HepG2 (cell line): ENCODE data around the gene SPIB. TPM values are rescaled to one million over a fixed set of nuclear protein-coding genes. Genes with fewer than 3 reads are reported as not detected.

ENCODE experiments used
- ATAC-seq: fragments of 200-7000 bp; cut with Tn5 transposase; 3 replicates; pipeline ENCODE4 v1.9.1; 2020; ENCODE audit warnings: mild to moderate bottlenecking, moderate library complexity
- BruUV-seq: library from RNA; stranded (reverse); fragments of 400-500 nt; replicated peaks from 2 replicates; lab custom pipeline; 2021; lab: Mats Ljungman, UMichigan
- CTCF ChIA-PET: fragments of 300-600 bp; formaldehyde crosslinking; extraction: SDS; loops from one replicate; lab custom pipeline; 2021; ENCODE audit warnings: low total read pairs, inconsistent platforms, low intra/inter-chr PET ratio; lab: Yijun Ruan, JAX
- POLR2A ChIA-PET: fragments of 350-600 bp; sonication (Branson Sonifier 250); formaldehyde crosslinking; loops from one replicate; lab custom pipeline; 2020; ENCODE audit warnings: antibody characterized with exemption, inconsistent platforms; lab: Yijun Ruan, JAX
- DNase-seq: peaks from one replicate; pipeline ENCODE4 v3.0.0-alpha.2; 2015; ENCODE audit warnings: low spot score
- FAIRE-seq: peaks from 3 replicates; lab custom pipeline; 2011; peaks lifted over from hg19 to GRCh38; lab: Jason Lieb, UNC
- H2AFZ ChIP-seq: one replicate; pipeline ENCODE4 v1.6.1; 2011; ENCODE audit warnings: low read length, inconsistent platforms
- H3K27ac ChIP-seq: fragments of 300-600 bp; 3 replicates; pipeline ENCODE4 v1.8.0; 2011; ENCODE audit warnings: mixed run types, mild to moderate bottlenecking, mixed read lengths, low read length, inconsistent platforms; ENCODE audit not compliant: insufficient read depth; ENCODE audit errors: extremely low read length
- H3K27me3 ChIP-seq, 2 experiments: fragments of 200-600 bp in 1 of 2; 2 replicates in 1 of 2; 3 replicates in 1 of 2; pipeline versions ENCODE4 v1.6.0 to v1.8.0; 2011; ENCODE audit warnings: low read length in 2 of 2, mild to moderate bottlenecking in 2 of 2, moderate library complexity in 2 of 2, inconsistent platforms in 1 of 2; ENCODE audit not compliant: insufficient read depth in 2 of 2, control insufficient read depth in 1 of 2
- H3K36me3 ChIP-seq, 2 experiments: fragments of 200-600 bp in 1 of 2; replicated peaks in 1 of 2; 2 replicates in 1 of 2; 3 replicates in 1 of 2; pipeline versions ENCODE4 v1.5.1 to v1.8.0; 2011; ENCODE audit warnings: low read length in 2 of 2, inconsistent platforms in 1 of 2; ENCODE audit not compliant: insufficient read depth in 2 of 2, control insufficient read depth in 1 of 2
- H3K4me1 ChIP-seq: 2 replicates; pipeline ENCODE4 v1.5.1; 2012; ENCODE audit warnings: low read length, inconsistent platforms; ENCODE audit not compliant: insufficient read depth
- H3K4me2 ChIP-seq: 2 replicates; pipeline ENCODE4 v1.6.0; 2011; ENCODE audit warnings: low read depth, low read length, inconsistent platforms
- H3K4me3 ChIP-seq, 3 experiments: fragments of 200-600 bp in 1 of 3; sonication (generic), shearing (Covaris generic) in 1 of 3; replicated peaks in 1 of 3; 2 replicates each; pipeline ENCODE4 v1.5.1; 2011 to 2016; ENCODE audit warnings: low read length in 3 of 3, inconsistent platforms in 2 of 3, low read depth in 2 of 3, mild to moderate bottlenecking in 2 of 3, control low read depth in 1 of 3, mixed read lengths in 1 of 3; ENCODE audit not compliant: insufficient read depth in 1 of 3
- H3K79me2 ChIP-seq: one replicate; pipeline ENCODE4 v1.6.1; 2011; ENCODE audit warnings: low read length, inconsistent platforms; ENCODE audit not compliant: insufficient read depth
- H3K9ac ChIP-seq: 2 replicates; pipeline ENCODE4 v1.6.0; 2011; ENCODE audit warnings: mild to moderate bottlenecking, low read depth, low read length, inconsistent platforms; ENCODE audit not compliant: insufficient read depth
- H3K9me3 ChIP-seq: 2 replicates; pipeline ENCODE4 v1.5.1; 2012; ENCODE audit warnings: mild to moderate bottlenecking, low read length
- H4K20me1 ChIP-seq: 2 replicates; pipeline ENCODE4 v1.6.0; 2011; ENCODE audit warnings: inconsistent platforms, mild to moderate bottlenecking, low read length, moderate library complexity; ENCODE audit not compliant: insufficient read depth
- U2AF1 ChIP-seq: fragments of 200-400 bp; formaldehyde crosslinking; optimal IDR thresholded peaks from 2 replicates; pipeline ENCODE3; 2017; ENCODE audit warnings: mild to moderate bottlenecking, low read depth, low read length
- ZNF274 ChIP-seq: sonication (generic); formaldehyde crosslinking; IDR thresholded peaks from 2 replicates; pipeline ENCODE4 v1.5.1; 2020; ENCODE audit warnings: mild to moderate bottlenecking, missing genetic modification reagents
- ZNF335 ChIP-seq: sonication (generic); formaldehyde crosslinking; IDR thresholded peaks from 2 replicates; pipeline ENCODE4 v1.4.0; 2020; ENCODE audit warnings: missing genetic modification reagents
- ZSCAN20 ChIP-seq: sonication (generic); formaldehyde crosslinking; IDR thresholded peaks from 2 replicates; pipeline ENCODE4 v1.4.0; 2020; ENCODE audit warnings: missing genetic modification reagents, mild to moderate bottlenecking, borderline replicate concordance
- ZSCAN22 ChIP-seq: sonication (generic); formaldehyde crosslinking; IDR thresholded peaks from 2 replicates; pipeline ENCODE4 v1.4.0; 2020; ENCODE audit warnings: mild to moderate bottlenecking, missing genetic modification reagents
- WGBS: methylation state at CpG from one replicate; pipeline ENCODE4 v1.1.6; 2017; ENCODE audit warnings: low lambda C conversion rate; 5-methylcytosine and 5-hydroxymethylcytosine counted together
- in situ Hi-C: cut with HindIII; loops from 2 replicates; pipeline ENCODE4 v1.10.0; 2017; ENCODE audit warnings: low pct_unique_long_range_greater_than_20kb; ENCODE audit not compliant: extremely low pct_ligation_motif_present
- intact Hi-C: fragments of 100-400 bp; cut with micrococcal nuclease; formaldehyde crosslinking; loops from one replicate; pipeline ENCODE4 v1.10.0; 2022; ENCODE audit not compliant: unreplicated experiment
- polyA plus RNA-seq, 8 experiments: library from polyadenylated mRNA; depleted of rRNA in 3 of 8; stranded (reverse) in 7 of 8; unstranded in 1 of 8; fragments of >200 nt; fragmentation: Illumina TruSeq in 4 of 8; extraction: Trizol in 4 of 8; gene quantifications; 2 replicates each; pipeline versions ENCODE4 v1.2.1 to v1.2.3, GENCODE V29; 2011 to 2016; ENCODE audit warnings: low read depth in 4 of 8, missing spikeins in 1 of 8, mixed read lengths in 1 of 8; ENCODE audit not compliant: insufficient read depth in 1 of 8
- total RNA-seq, 5 experiments: library from RNA; depleted of rRNA; stranded (reverse); fragments of >200 nt; fragmentation: Illumina TruSeq; extraction: Trizol; gene quantifications; 2 replicates each; pipeline ENCODE4 v1.2.3, GENCODE V29; 2016; ENCODE audit warnings: low read depth in 1 of 5
- TF ChIP-seq, protein P1 (sequence below): sonication (generic); formaldehyde crosslinking; IDR thresholded peaks from 2 replicates; pipeline ENCODE4 v1.9.0; 2021; ENCODE audit warnings: missing genetic modification reagents, borderline replicate concordance
- TF ChIP-seq, protein P2 (sequence below): sonication (generic); formaldehyde crosslinking; IDR thresholded peaks from 2 replicates; pipeline ENCODE4 v1.4.0; 2020; ENCODE audit warnings: missing genetic modification reagents
- TF ChIP-seq, protein P3 (sequence below): sonication (generic); formaldehyde crosslinking; IDR thresholded peaks from 2 replicates; pipeline ENCODE4 v1.8.1; 2023; ENCODE audit warnings: missing genetic modification reagents, mild to moderate bottlenecking, borderline replicate concordance

The SPIB gene
- total and polyA plus RNA-seq, 2 of the 13 experiments (the other 11 are each of a cell fraction or from before 2014, with no cell fraction given) = 0.04 TPM; not detected in 1

DNA sequence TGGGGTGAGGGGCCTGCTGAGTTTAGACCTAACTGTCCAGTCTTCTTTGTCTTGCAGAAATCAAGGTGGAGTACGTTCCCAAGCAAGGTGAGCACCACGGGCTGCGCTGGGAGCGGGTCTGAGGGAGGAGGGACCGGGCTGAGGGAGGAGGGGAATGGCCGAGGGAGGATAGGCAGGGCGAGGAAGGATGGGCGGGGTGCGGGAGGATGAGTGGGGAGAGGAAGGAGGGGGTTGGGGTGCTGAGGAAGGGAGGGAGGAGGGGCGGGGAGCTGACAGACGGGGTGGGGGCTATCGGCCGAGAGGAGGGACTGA is 32.4 kb downstream of the SPIB start (continued):
- TF ChIP-seq ZSCAN20 (CRISPR knock-in tag) (no peak), ZNF274 (CRISPR knock-in tag) (no peak), U2AF1 (no peak), ZSCAN22 (CRISPR knock-in tag) (0 out of 2 replicates have a peak, but pooled peaks have one; percentile 55)

DNA sequence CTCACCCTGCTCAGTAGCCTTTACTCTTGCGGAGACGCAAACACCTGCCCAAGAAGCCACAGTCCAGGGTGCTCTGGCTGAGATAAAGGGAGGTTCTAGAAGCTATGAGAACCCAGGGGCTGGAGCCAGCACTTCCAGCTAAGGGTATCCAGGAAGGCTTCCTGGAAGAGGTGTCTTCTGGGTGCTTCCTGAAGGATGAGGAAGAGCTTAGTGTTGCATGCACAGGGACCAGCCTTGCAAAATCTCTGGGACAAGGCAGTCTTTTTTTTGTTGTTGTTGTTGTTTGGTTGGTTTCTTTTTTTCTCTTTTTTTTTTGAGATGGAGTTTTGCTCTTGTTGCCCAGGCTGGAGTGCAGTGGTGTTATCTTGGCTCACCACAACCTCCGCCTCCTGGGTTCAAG is 34.5 kb downstream of the SPIB start:
- Histone ChIP-seq H4K20me1 (no peaks in the 10 kb centered on the region), H3K4me1 (no peaks in the 10 kb centered on the region), H3K36me3 (no peaks in the 10 kb centered on the region), H3K27ac (no peak overlapping the region), H2AFZ (no peak overlapping the region), H3K79me2 (no peaks in the 10 kb centered on the region), H3K27me3 (peaks cover 1 to 18% of the 10 kb centered on the region in 2 experiments; a peak in 3 of 5 replicates), H3K4me3 (no peak overlapping the region), H3K9ac (no peak overlapping the region), H3K9me3 (no peaks in the 10 kb centered on the region), H3K4me2 (no peak overlapping the region)
- intact Hi-C loops = no loop called here
- no TSS peak for BruUV-seq
- ChIA-PET CTCF (no interaction called here), POLR2A (no interaction called here)
- no peak for ATAC-seq
- in situ Hi-C loops = no loop called here
- WGBS = 84% methylated on average over 3 of the region's 3 CpGs
- FAIRE-seq = no peak
- DNase-seq = no peak
- TF ChIP-seq, protein P1, sequence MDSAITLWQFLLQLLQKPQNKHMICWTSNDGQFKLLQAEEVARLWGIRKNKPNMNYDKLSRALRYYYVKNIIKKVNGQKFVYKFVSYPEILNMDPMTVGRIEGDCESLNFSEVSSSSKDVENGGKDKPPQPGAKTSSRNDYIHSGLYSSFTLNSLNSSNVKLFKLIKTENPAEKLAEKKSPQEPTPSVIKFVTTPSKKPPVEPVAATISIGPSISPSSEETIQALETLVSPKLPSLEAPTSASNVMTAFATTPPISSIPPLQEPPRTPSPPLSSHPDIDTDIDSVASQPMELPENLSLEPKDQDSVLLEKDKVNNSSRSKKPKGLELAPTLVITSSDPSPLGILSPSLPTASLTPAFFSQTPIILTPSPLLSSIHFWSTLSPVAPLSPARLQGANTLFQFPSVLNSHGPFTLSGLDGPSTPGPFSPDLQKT (CRISPR knock-in tag) = no peak
- TF ChIP-seq, protein P2, sequence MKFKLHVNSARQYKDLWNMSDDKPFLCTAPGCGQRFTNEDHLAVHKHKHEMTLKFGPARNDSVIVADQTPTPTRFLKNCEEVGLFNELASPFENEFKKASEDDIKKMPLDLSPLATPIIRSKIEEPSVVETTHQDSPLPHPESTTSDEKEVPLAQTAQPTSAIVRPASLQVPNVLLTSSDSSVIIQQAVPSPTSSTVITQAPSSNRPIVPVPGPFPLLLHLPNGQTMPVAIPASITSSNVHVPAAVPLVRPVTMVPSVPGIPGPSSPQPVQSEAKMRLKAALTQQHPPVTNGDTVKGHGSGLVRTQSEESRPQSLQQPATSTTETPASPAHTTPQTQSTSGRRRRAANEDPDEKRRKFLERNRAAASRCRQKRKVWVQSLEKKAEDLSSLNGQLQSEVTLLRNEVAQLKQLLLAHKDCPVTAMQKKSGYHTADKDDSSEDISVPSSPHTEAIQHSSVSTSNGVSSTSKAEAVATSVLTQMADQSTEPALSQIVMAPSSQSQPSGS (CRISPR knock-in tag) = no peak
- no peak for TF ChIP-seq ZNF335 (CRISPR knock-in tag)
- TF ChIP-seq, protein P3, sequence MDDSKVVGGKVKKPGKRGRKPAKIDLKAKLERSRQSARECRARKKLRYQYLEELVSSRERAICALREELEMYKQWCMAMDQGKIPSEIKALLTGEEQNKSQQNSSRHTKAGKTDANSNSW (CRISPR knock-in tag) = no peak
